ENCODE data around the gene GDI1.

DNA sequence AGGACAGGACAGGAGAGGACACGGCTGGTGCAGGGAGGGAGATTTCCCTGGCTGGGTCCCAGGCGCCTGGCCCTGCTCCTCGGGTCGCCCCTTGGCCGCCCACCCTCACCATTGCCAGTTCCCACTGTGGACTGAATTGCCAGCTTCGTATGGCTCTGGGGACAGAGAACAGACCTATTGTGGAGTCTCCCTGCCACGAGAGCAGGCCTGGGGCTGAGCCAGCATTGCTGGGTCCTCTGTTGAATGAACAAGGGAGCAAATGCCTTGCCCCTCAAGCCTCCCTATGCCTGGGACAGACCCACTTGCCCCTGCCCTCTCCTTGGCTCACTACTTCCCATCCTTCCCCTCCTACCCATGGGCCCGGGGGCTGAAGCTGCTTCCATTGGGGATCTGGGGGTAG lies 25.4 kb downstream of the GDI1 start:
- TF ChIP-seq, protein P1, sequence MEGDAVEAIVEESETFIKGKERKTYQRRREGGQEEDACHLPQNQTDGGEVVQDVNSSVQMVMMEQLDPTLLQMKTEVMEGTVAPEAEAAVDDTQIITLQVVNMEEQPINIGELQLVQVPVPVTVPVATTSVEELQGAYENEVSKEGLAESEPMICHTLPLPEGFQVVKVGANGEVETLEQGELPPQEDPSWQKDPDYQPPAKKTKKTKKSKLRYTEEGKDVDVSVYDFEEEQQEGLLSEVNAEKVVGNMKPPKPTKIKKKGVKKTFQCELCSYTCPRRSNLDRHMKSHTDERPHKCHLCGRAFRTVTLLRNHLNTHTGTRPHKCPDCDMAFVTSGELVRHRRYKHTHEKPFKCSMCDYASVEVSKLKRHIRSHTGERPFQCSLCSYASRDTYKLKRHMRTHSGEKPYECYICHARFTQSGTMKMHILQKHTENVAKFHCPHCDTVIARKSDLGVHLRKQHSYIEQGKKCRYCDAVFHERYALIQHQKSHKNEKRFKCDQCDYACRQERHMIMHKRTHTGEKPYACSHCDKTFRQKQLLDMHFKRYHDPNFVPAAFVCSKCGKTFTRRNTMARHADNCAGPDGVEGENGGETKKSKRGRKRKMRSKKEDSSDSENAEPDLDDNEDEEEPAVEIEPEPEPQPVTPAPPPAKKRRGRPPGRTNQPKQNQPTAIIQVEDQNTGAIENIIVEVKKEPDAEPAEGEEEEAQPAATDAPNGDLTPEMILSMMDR (conservative IDR thresholded peaks at IDR 0.05; ENCODE audit: low read depth in 2 of 2): no peak
- TF ChIP-seq POLR2AphosphoS5 (IDR thresholded peaks at IDR 0.05; ENCODE audit: low read depth): no peak
- TF ChIP-seq, protein P2, sequence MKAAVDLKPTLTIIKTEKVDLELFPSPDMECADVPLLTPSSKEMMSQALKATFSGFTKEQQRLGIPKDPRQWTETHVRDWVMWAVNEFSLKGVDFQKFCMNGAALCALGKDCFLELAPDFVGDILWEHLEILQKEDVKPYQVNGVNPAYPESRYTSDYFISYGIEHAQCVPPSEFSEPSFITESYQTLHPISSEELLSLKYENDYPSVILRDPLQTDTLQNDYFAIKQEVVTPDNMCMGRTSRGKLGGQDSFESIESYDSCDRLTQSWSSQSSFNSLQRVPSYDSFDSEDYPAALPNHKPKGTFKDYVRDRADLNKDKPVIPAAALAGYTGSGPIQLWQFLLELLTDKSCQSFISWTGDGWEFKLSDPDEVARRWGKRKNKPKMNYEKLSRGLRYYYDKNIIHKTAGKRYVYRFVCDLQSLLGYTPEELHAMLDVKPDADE (IDR thresholded peaks at IDR 0.05): no peak
- no peak for TF ChIP-seq EZH2 (IDR thresholded peaks at IDR 0.05; ENCODE audit: low read depth, unreplicated experiment)
- TF ChIP-seq CREB1 (CRISPR knock-in tag; IDR thresholded peaks at IDR 0.05; ENCODE audit: low read depth): no peak
- TF ChIP-seq, protein P3, sequence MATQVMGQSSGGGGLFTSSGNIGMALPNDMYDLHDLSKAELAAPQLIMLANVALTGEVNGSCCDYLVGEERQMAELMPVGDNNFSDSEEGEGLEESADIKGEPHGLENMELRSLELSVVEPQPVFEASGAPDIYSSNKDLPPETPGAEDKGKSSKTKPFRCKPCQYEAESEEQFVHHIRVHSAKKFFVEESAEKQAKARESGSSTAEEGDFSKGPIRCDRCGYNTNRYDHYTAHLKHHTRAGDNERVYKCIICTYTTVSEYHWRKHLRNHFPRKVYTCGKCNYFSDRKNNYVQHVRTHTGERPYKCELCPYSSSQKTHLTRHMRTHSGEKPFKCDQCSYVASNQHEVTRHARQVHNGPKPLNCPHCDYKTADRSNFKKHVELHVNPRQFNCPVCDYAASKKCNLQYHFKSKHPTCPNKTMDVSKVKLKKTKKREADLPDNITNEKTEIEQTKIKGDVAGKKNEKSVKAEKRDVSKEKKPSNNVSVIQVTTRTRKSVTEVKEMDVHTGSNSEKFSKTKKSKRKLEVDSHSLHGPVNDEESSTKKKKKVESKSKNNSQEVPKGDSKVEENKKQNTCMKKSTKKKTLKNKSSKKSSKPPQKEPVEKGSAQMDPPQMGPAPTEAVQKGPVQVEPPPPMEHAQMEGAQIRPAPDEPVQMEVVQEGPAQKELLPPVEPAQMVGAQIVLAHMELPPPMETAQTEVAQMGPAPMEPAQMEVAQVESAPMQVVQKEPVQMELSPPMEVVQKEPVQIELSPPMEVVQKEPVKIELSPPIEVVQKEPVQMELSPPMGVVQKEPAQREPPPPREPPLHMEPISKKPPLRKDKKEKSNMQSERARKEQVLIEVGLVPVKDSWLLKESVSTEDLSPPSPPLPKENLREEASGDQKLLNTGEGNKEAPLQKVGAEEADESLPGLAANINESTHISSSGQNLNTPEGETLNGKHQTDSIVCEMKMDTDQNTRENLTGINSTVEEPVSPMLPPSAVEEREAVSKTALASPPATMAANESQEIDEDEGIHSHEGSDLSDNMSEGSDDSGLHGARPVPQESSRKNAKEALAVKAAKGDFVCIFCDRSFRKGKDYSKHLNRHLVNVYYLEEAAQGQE (IDR thresholded peaks at IDR 0.05; ENCODE audit: unreplicated experiment): no peak
- TF ChIP-seq EZH2phosphoT487 (IDR thresholded peaks at IDR 0.05; ENCODE audit: unreplicated experiment): no peak
- no peak for TF ChIP-seq JUNB (IDR thresholded peaks at IDR 0.05; ENCODE audit: unreplicated experiment)
- TF ChIP-seq STAT1 (IDR thresholded peaks at IDR 0.05; ENCODE audit: unreplicated experiment): no peak
- TF ChIP-seq, protein P4, sequence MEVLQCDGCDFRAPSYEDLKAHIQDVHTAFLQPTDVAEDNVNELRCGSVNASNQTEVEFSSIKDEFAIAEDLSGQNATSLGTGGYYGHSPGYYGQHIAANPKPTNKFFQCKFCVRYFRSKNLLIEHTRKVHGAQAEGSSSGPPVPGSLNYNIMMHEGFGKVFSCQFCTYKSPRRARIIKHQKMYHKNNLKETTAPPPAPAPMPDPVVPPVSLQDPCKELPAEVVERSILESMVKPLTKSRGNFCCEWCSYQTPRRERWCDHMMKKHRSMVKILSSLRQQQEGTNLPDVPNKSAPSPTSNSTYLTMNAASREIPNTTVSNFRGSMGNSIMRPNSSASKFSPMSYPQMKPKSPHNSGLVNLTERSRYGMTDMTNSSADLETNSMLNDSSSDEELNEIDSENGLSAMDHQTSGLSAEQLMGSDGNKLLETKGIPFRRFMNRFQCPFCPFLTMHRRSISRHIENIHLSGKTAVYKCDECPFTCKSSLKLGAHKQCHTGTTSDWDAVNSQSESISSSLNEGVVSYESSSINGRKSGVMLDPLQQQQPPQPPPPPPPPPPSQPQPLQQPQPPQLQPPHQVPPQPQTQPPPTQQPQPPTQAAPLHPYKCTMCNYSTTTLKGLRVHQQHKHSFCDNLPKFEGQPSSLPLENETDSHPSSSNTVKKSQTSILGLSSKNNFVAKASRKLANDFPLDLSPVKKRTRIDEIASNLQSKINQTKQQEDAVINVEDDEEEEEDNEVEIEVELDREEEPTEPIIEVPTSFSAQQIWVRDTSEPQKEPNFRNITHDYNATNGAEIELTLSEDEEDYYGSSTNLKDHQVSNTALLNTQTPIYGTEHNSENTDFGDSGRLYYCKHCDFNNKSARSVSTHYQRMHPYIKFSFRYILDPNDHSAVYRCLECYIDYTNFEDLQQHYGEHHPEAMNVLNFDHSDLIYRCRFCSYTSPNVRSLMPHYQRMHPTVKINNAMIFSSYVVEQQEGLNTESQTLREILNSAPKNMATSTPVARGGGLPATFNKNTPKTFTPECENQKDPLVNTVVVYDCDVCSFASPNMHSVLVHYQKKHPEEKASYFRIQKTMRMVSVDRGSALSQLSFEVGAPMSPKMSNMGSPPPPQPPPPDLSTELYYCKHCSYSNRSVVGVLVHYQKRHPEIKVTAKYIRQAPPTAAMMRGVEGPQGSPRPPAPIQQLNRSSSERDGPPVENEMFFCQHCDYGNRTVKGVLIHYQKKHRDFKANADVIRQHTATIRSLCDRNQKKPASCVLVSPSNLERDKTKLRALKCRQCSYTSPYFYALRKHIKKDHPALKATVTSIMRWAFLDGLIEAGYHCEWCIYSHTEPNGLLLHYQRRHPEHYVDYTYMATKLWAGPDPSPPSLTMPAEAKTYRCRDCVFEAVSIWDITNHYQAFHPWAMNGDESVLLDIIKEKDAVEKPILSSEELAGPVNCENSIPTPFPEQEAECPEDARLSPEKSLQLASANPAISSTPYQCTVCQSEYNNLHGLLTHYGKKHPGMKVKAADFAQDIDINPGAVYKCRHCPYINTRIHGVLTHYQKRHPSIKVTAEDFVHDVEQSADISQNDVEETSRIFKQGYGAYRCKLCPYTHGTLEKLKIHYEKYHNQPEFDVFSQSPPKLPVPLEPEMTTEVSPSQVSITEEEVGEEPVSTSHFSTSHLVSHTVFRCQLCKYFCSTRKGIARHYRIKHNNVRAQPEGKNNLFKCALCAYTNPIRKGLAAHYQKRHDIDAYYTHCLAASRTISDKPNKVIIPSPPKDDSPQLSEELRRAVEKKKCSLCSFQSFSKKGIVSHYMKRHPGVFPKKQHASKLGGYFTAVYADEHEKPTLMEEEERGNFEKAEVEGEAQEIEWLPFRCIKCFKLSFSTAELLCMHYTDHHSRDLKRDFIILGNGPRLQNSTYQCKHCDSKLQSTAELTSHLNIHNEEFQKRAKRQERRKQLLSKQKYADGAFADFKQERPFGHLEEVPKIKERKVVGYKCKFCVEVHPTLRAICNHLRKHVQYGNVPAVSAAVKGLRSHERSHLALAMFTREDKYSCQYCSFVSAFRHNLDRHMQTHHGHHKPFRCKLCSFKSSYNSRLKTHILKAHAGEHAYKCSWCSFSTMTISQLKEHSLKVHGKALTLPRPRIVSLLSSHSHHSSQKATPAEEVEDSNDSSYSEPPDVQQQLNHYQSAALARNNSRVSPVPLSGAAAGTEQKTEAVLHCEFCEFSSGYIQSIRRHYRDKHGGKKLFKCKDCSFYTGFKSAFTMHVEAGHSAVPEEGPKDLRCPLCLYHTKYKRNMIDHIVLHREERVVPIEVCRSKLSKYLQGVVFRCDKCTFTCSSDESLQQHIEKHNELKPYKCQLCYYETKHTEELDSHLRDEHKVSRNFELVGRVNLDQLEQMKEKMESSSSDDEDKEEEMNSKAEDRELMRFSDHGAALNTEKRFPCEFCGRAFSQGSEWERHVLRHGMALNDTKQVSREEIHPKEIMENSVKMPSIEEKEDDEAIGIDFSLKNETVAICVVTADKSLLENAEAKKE (CRISPR knock-in tag; IDR thresholded peaks at IDR 0.05): no peak
- no peak for TF ChIP-seq ZNF331 (CRISPR knock-in tag; IDR thresholded peaks at IDR 0.05; ENCODE audit: low read depth)
